T-helper 22 cell (primary cell): ENCODE results near the gene CIAO2A.
"Not testable (repeated sequence)": the region's sequence is repeated elsewhere in the genome, so short reads cannot be mapped to it uniquely, and the experiment has no call there.

Experiments
- DNase-seq: peaks from one replicate; pipeline ENCODE4 v3.0.0-alpha.2; 2020; ENCODE audit warnings: low read depth

The CIAO2A gene

GRCh38 chr15:64112073-64112772, 18.6 kb upstream of the CIAO2A start:
- DNase-seq: no peak

DNA sequence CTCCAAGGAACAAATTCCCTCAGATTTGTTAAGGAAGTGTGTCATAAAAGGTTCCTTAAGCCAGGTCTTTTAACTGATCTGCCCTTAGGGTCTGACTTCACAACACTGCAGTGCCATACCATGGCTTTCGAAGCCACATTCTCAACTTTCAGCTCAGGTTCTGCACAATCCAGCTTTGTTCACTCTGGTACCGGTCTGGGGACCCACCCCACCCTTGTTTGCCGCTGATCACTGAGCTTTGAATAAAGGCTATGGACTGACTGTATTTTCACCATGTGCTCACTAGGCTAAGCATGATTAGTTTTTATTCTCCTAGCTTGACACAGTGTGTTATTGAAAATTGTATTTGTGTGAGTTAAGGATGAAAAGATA, 18.0 kb upstream of the CIAO2A start:
- DNase-seq: no peak

GRCh38 chr15:64110950-64111678, 17.5 kb upstream of the CIAO2A start:
- no peak for DNase-seq

GRCh38 chr15:64110108-64110701, 16.6 kb upstream of the CIAO2A start:
- not testable (repeated sequence) for DNase-seq

GRCh38 chr15:64107337-64107736, 13.7 kb upstream of the CIAO2A start:
- DNase-seq: no peak

- DNase-seq: no peak
Measured at GRCh38 chr15:64105113-64105704, 11.6 kb upstream of the CIAO2A start.

- no peak for DNase-seq
Measured at GRCh38 chr15:64102497-64102896, 8.9 kb upstream of the CIAO2A start.

DNA sequence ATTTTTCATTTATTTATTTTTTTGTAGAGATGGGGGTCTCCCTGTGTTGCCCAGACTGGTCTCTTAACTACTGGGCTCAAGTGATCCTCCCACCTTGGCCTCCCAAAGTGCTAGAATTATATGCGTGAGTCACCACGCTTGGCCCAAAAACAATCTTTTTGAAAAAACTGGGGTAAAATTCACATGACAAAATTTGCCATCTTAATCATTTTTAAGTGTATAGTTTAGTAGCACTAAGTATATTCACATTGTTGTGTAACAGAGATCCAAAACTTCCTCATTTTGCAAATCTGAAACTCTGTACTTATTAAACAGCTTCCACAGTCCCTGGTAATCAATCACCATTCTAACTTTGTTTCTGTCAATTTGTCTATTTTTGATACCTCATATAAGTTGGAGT, 7.3 kb upstream of the CIAO2A start:
- DNase-seq: no peak

GRCh38 chr15:64099379-64099778, 5.7 kb upstream of the CIAO2A start:
- no peak for DNase-seq

DNA sequence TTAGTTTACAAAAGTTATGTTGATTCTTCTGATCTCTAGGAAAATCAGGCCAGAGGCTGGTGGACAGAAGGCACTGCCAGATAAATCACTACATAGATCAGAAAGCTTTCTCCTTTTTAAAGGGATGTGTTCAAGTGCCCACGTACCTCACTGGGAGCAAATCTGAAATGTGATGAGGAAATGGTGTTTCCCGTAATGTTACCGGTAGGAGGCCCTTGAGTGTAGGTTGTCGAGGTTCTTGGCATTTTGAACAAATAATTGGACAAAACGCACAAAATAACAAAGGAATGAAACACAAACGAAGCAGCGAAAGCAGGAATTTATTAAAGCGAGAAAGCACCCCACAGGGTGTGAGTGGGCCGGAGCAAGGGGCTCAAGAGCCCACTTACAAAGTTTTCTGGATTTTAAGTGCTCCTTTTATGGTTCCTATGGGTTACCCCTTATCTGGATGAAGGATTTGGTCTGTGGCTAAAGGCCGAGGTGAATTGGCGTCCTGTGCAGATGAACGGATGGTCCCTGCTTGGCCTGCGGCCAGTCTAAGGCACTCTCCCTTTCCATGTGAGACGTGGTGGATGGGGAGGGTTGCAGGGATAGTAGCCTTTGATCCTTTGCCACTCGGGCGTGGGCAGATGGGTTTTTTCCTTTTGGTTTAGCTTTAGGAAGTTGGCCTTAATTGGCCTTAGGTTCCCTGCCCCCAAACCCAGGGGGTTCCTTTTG, 3.2 kb upstream of the CIAO2A start:
- DNase-seq: no peak

- DNase-seq: peak; percentile 88
Measured at GRCh38 chr15:64095795-64096667, 2.4 kb upstream of the CIAO2A start, which contains the start of gene SNX1. SNX1 (plus strand) TSS chr15:64095982; CDS start chr15:64096014, 32 bp downstream.

- no peak for DNase-seq
Measured at GRCh38 chr15:64095431-64095794, 1.8 kb upstream of the CIAO2A start.

- DNase-seq: no peak
Measured at GRCh38 chr15:64092864-64093626, 593 bp downstream of the CIAO2A start.

- DNase-seq: no peak
Measured at GRCh38 chr15:64092075-64092820, 1.4 kb downstream of the CIAO2A start.

GRCh38 chr15:64090527-64090926, 3.1 kb downstream of the CIAO2A start:
- no peak for DNase-seq

- no peak for DNase-seq
Measured at GRCh38 chr15:64089543-64090280, 3.9 kb downstream of the CIAO2A start.

- DNase-seq: no peak
Measured at GRCh38 chr15:64082757-64083156, 10.9 kb downstream of the CIAO2A start.

DNA sequence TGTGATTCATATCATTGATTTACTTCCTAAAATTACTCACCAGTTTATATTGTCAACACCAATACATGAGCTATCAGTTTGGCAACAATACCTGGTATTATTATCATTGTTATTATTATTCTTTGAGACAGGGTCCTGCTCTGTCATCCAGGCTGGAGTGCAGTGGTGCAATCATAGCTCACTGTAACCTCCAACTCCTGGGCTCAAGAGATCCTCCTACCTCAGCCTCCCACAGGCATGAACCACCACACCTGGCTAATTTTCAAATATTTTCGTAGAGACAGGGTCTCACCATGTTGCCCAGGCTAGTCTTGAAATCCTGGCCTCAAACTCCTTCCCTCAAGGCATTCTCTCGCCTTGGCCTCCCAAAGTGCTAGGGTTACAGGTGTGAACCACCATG, 20.1 kb downstream of the CIAO2A start:
- not testable (repeated sequence) for DNase-seq

GRCh38 chr15:64072812-64073211, 20.8 kb downstream of the CIAO2A start:
- DNase-seq: no peak
